NCI-H2171 (cell line): ENCODE results near the gene ELAVL3.
"Not testable (repeated sequence)": the region's sequence is repeated elsewhere in the genome, so short reads cannot be mapped to it uniquely, and the experiment has no call there.

Experiments used
- DNase-seq: peaks from one replicate; lab custom pipeline; 2025; lab: John Stamatoyannopoulos, UW

ELAVL3 gene

GRCh38 chr19:11435833-11436313, 45.0 kb downstream of the ELAVL3 start:
- no peak for DNase-seq

GRCh38 chr19:11435057-11435832, 45.6 kb downstream of the ELAVL3 start, which contains the start of the genes ODAD3 and PRKCSH:
Gene ODAD3 (minus strand): TSS chr19:11435121. CDS start chr19:11435016, 105 bp downstream.
Gene PRKCSH (plus strand): TSS chr19:11435635. CDS start chr19:11436118, 483 bp downstream.
- peak; percentile 99 for DNase-seq

- no peak for DNase-seq
Measured at GRCh38 chr19:11434703-11435056, 46.2 kb downstream of the ELAVL3 start.

GRCh38 chr19:11433526-11433925, 47.3 kb downstream of the ELAVL3 start:
- DNase-seq = not testable (repeated sequence)

- no peak for DNase-seq
Measured at GRCh38 chr19:11426656-11427055, 54.2 kb downstream of the ELAVL3 start.

GRCh38 chr19:11425719-11426457, 55.0 kb downstream of the ELAVL3 start:
- no peak for DNase-seq

- no peak for DNase-seq
Measured at GRCh38 chr19:11423791-11424181, 57.1 kb downstream of the ELAVL3 start.

GRCh38 chr19:11423164-11423790, 57.6 kb downstream of the ELAVL3 start:
- no peak for DNase-seq

- no peak for DNase-seq
Measured at GRCh38 chr19:11422163-11423065, 58.4 kb downstream of the ELAVL3 start.

- DNase-seq = no peak
Measured at GRCh38 chr19:11421371-11422098, 59.3 kb downstream of the ELAVL3 start.

GRCh38 chr19:11420429-11421370, 60.1 kb downstream of the ELAVL3 start:
- DNase-seq = no peak

- DNase-seq = no peak
Measured at GRCh38 chr19:11418549-11419506, 62.0 kb downstream of the ELAVL3 start, which contains the start of gene RGL3. Gene RGL3 (minus strand): TSS chr19:11419314. CDS start chr19:11419278, 36 bp downstream.

- DNase-seq = no peak
Measured at GRCh38 chr19:11418094-11418548, 62.7 kb downstream of the ELAVL3 start.

- no peak for DNase-seq
Measured at GRCh38 chr19:11416346-11417052, 64.3 kb downstream of the ELAVL3 start.

GRCh38 chr19:11414544-11414943, 66.3 kb downstream of the ELAVL3 start:
- DNase-seq = peak; percentile 75

- DNase-seq = no peak
Measured at GRCh38 chr19:11410682-11411081, 70.2 kb downstream of the ELAVL3 start.

- DNase-seq = no peak
Measured at GRCh38 chr19:11408591-11408990, 72.3 kb downstream of the ELAVL3 start.
